GM23338 (cell line): Measurements from ENCODE around the gene USP48. TPM values are rescaled to one million over a fixed set of nuclear protein-coding genes. Genes with fewer than 3 reads are reported as not detected.

Experiments used
- ATAC-seq: fragments of 200-7000 bp; cut with Tn5 transposase; 3 replicates; pipeline ENCODE4 v1.9.1; 2020
- DNase-seq: peaks from one replicate; pipeline ENCODE4 v3.0.0-alpha.2; 2015; ENCODE audit warnings: low spot score
- H2AFZ ChIP-seq: fragments of 200-600 bp; sonication (generic); 2 replicates; pipeline ENCODE4 v1.8.0; 2016; ENCODE audit warnings: antibody characterized with exemption, mild to moderate bottlenecking, moderate library complexity
- H3F3A ChIP-seq: fragments of 200-600 bp; sonication (generic); replicated peaks from 2 replicates; pipeline ENCODE4 v1.8.0; 2017; ENCODE audit warnings: antibody characterized with exemption, mixed run types, low read depth
- H3K27ac ChIP-seq: fragments of 200-600 bp; sonication (generic); 2 replicates; pipeline ENCODE4 v1.6.1; 2016; ENCODE audit warnings: low read depth
- H3K27me3 ChIP-seq: fragments of 200-600 bp; sonication (generic); 2 replicates; pipeline ENCODE4 v1.8.0; 2016; ENCODE audit warnings: mild to moderate bottlenecking, mixed run types, moderate library complexity; ENCODE audit not compliant: insufficient read depth
- H3K36me3 ChIP-seq: fragments of 200-600 bp; sonication (generic); 2 replicates; pipeline ENCODE4 v1.8.0; 2016; ENCODE audit warnings: mild to moderate bottlenecking; ENCODE audit not compliant: insufficient read depth
- H3K4me1 ChIP-seq: fragments of 200-600 bp; sonication (generic); 2 replicates; pipeline ENCODE4 v1.8.0; 2016; ENCODE audit warnings: mild to moderate bottlenecking, moderate library complexity; ENCODE audit not compliant: insufficient read depth
- H3K4me2 ChIP-seq: fragments of 200-600 bp; sonication (generic); 2 replicates; pipeline ENCODE4 v1.7.1; 2017; ENCODE audit warnings: mixed run types
- H3K4me3 ChIP-seq: fragments of 200-600 bp; sonication (generic); 2 replicates; pipeline ENCODE4 v1.6.1; 2016; ENCODE audit warnings: mixed run types
- H3K79me2 ChIP-seq: fragments of 200-600 bp; sonication (generic); replicated peaks from 2 replicates; pipeline ENCODE4 v1.8.0; 2017; ENCODE audit warnings: mild to moderate bottlenecking; ENCODE audit not compliant: insufficient read depth
- H3K9me2 ChIP-seq: fragments of 200-600 bp; sonication (generic); 2 replicates; pipeline ENCODE4 v1.8.0; 2017; ENCODE audit not compliant: insufficient read depth
- H4K20me1 ChIP-seq: fragments of 200-600 bp; sonication (generic); replicated peaks from 2 replicates; pipeline ENCODE4 v1.8.0; 2017; ENCODE audit warnings: mild to moderate bottlenecking; ENCODE audit not compliant: insufficient read depth
- H3K27ac Mint-ChIP-seq: 2 replicates; pipeline ENCODE4 v1.8.0; 2020; ENCODE audit warnings: inconsistent platforms, mild to moderate bottlenecking, moderate library complexity, mixed read lengths
- H3K27me3 Mint-ChIP-seq: 3 replicates; pipeline ENCODE4 v1.8.0; 2022; ENCODE audit warnings: low read depth, mild to moderate bottlenecking, moderate library complexity, mixed read lengths, inconsistent platforms; ENCODE audit not compliant: insufficient read depth, poor library complexity
- H3K36me3 Mint-ChIP-seq: 3 replicates; pipeline ENCODE4 v1.8.0; 2021; ENCODE audit warnings: low read depth, mild to moderate bottlenecking, inconsistent platforms, moderate library complexity, mixed read lengths
- H3K4me1 Mint-ChIP-seq: 3 replicates; pipeline ENCODE4 v1.8.0; 2020; ENCODE audit warnings: mild to moderate bottlenecking, inconsistent platforms, mixed read lengths
- H3K4me3 Mint-ChIP-seq: 3 replicates; pipeline ENCODE4 v1.8.0; 2021; ENCODE audit warnings: moderate library complexity, mild to moderate bottlenecking, inconsistent platforms, mixed read lengths
- H3K9me3 Mint-ChIP-seq: 3 replicates; pipeline ENCODE4 v1.8.0; 2020; ENCODE audit warnings: moderate library complexity, mild to moderate bottlenecking, inconsistent platforms, mixed read lengths
- CREB1 ChIP-seq: fragments of 250-450 bp; sonication (Bioruptor Pico); IDR thresholded peaks from 2 replicates; pipeline ENCODE4 v1.5.0; 2020; ENCODE audit warnings: low read depth, mild to moderate bottlenecking, moderate library complexity
- CTCF ChIP-seq, 2 experiments: fragments of 200-600 bp in 1 of 2; sonication (generic) in 1 of 2; conservative IDR thresholded peaks; 2 replicates each; pipeline versions ENCODE4 v1.5.1 to v1.6.1; 2016 to 2017; ENCODE audit warnings: antibody characterized with exemption in 2 of 2, low read depth in 2 of 2, mild to moderate bottlenecking in 2 of 2, moderate library complexity in 1 of 2
- EZH2 ChIP-seq: fragments of 200-600 bp; sonication (generic); IDR thresholded peaks from one replicate; pipeline ENCODE4 v1.8.0; 2017; ENCODE audit warnings: antibody characterized with exemption, mild to moderate bottlenecking, low read depth; ENCODE audit not compliant: unreplicated experiment
- JUNB ChIP-seq: IDR thresholded peaks from one replicate; pipeline ENCODE4 v1.6.1; 2016; ENCODE audit warnings: antibody characterized with exemption; ENCODE audit not compliant: unreplicated experiment
- NANOG ChIP-seq: IDR thresholded peaks from 2 replicates; pipeline ENCODE4 v1.6.1; 2016; ENCODE audit warnings: antibody characterized with exemption, borderline replicate concordance
- POLR2AphosphoS5 ChIP-seq: IDR thresholded peaks from 2 replicates; pipeline ENCODE4 v1.6.1; 2016; ENCODE audit warnings: antibody characterized with exemption, low read depth
- REST ChIP-seq: IDR thresholded peaks from one replicate; pipeline ENCODE4 v1.6.1; 2018; ENCODE audit warnings: antibody characterized with exemption; ENCODE audit not compliant: unreplicated experiment
- STAT1 ChIP-seq: IDR thresholded peaks from one replicate; pipeline ENCODE4 v1.6.1; 2016; ENCODE audit warnings: antibody characterized with exemption; ENCODE audit not compliant: unreplicated experiment
- ZNF114 ChIP-seq: fragments of 250-450 bp; sonication (Bioruptor Pico); IDR thresholded peaks from 2 replicates; pipeline ENCODE4 v1.5.0; 2020; ENCODE audit warnings: mild to moderate bottlenecking, moderate library complexity
- polyA plus RNA-seq: library from polyadenylated mRNA; unstranded; fragments of >200 nt; fragmentation: Nextera tagmentation; extraction: Ambion mirVana; gene quantifications from 2 replicates; pipeline ENCODE4 v1.2.1, GENCODE V29; 2016
- total RNA-seq: library from RNA; depleted of rRNA; stranded (reverse); fragments of >200 nt; shearing (Covaris generic); gene quantifications from 2 replicates; pipeline ENCODE4 v1.2.3, GENCODE V29; 2014
- TF ChIP-seq, protein P1 (sequence below): fragments of 250-450 bp; sonication (Bioruptor Pico); IDR thresholded peaks from 2 replicates; pipeline ENCODE4 v1.5.0; 2020; ENCODE audit warnings: mild to moderate bottlenecking, moderate library complexity
- TF ChIP-seq, protein P2 (sequence below): IDR thresholded peaks from 2 replicates; pipeline ENCODE4 v1.6.1; 2016; ENCODE audit warnings: antibody characterized with exemption

The USP48 gene
- total and polyA plus RNA-seq, 2 experiments from 2014 or later = 85.9 to 151 TPM

- TF ChIP-seq, protein P1, sequence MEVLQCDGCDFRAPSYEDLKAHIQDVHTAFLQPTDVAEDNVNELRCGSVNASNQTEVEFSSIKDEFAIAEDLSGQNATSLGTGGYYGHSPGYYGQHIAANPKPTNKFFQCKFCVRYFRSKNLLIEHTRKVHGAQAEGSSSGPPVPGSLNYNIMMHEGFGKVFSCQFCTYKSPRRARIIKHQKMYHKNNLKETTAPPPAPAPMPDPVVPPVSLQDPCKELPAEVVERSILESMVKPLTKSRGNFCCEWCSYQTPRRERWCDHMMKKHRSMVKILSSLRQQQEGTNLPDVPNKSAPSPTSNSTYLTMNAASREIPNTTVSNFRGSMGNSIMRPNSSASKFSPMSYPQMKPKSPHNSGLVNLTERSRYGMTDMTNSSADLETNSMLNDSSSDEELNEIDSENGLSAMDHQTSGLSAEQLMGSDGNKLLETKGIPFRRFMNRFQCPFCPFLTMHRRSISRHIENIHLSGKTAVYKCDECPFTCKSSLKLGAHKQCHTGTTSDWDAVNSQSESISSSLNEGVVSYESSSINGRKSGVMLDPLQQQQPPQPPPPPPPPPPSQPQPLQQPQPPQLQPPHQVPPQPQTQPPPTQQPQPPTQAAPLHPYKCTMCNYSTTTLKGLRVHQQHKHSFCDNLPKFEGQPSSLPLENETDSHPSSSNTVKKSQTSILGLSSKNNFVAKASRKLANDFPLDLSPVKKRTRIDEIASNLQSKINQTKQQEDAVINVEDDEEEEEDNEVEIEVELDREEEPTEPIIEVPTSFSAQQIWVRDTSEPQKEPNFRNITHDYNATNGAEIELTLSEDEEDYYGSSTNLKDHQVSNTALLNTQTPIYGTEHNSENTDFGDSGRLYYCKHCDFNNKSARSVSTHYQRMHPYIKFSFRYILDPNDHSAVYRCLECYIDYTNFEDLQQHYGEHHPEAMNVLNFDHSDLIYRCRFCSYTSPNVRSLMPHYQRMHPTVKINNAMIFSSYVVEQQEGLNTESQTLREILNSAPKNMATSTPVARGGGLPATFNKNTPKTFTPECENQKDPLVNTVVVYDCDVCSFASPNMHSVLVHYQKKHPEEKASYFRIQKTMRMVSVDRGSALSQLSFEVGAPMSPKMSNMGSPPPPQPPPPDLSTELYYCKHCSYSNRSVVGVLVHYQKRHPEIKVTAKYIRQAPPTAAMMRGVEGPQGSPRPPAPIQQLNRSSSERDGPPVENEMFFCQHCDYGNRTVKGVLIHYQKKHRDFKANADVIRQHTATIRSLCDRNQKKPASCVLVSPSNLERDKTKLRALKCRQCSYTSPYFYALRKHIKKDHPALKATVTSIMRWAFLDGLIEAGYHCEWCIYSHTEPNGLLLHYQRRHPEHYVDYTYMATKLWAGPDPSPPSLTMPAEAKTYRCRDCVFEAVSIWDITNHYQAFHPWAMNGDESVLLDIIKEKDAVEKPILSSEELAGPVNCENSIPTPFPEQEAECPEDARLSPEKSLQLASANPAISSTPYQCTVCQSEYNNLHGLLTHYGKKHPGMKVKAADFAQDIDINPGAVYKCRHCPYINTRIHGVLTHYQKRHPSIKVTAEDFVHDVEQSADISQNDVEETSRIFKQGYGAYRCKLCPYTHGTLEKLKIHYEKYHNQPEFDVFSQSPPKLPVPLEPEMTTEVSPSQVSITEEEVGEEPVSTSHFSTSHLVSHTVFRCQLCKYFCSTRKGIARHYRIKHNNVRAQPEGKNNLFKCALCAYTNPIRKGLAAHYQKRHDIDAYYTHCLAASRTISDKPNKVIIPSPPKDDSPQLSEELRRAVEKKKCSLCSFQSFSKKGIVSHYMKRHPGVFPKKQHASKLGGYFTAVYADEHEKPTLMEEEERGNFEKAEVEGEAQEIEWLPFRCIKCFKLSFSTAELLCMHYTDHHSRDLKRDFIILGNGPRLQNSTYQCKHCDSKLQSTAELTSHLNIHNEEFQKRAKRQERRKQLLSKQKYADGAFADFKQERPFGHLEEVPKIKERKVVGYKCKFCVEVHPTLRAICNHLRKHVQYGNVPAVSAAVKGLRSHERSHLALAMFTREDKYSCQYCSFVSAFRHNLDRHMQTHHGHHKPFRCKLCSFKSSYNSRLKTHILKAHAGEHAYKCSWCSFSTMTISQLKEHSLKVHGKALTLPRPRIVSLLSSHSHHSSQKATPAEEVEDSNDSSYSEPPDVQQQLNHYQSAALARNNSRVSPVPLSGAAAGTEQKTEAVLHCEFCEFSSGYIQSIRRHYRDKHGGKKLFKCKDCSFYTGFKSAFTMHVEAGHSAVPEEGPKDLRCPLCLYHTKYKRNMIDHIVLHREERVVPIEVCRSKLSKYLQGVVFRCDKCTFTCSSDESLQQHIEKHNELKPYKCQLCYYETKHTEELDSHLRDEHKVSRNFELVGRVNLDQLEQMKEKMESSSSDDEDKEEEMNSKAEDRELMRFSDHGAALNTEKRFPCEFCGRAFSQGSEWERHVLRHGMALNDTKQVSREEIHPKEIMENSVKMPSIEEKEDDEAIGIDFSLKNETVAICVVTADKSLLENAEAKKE (CRISPR knock-in tag) = no peak
- no peak for TF ChIP-seq NANOG
Observed at GRCh38 chr1:21732664-21733063, 50.3 kb downstream of the USP48 start (continued).

DNA sequence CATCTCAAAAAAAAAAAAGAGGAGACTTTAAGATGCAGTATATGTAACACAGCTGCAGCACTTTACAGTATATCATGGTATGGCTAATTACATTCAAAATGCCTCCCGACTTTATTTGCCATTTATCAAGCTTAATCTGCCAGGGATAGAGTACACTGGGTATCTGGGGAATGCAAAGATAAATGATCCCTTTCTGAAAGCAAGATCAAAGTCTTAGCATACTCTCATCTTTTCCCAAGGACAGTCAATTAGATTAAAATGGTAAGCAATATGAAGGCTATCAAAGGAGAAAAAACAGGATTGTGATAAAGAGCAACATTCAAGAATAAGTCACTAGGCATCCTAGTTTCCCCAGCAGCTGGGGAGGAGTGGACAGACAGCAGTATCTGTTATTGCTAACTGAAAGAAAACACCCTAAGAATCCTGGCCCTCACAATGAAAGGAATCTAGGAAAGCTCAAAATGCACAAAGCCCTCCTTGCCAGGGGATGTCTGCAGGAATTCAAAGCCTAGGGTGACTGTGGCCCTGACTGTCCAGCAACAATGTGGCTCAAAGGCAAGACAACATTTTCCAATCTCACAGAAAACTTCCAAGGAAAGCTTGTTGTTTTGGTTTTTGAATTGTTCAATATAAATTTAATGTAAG lies 57.1 kb downstream of the USP48 start:
- Histone ChIP-seq H3K27me3 (no peaks in the 10 kb centered on the region), H3K9me2 (no peaks in the 10 kb centered on the region), H3K4me1 (no peaks in the 10 kb centered on the region), H3K36me3 (peaks cover 14% of the 10 kb centered on the region), H3K27ac (peak overlapping the region; percentile 68), H4K20me1 (no peaks in the 10 kb centered on the region; the same call in none of the 2 replicates), H3K4me2 (no peak overlapping the region), H2AFZ (no peak overlapping the region), H3K79me2 (peaks cover 3% of the 10 kb centered on the region; the same call in 1 of the 2 replicates), H3K4me3 (no peak overlapping the region), H3F3A (no peaks in the 10 kb centered on the region)
- TF ChIP-seq POLR2AphosphoS5 (no peak), EZH2 (no peak), NANOG (no peak), STAT1 (no peak), CTCF (conservative IDR thresholded peaks at IDR 0.05; ENCODE audit: low read depth in 2 of 2) (no peak), JUNB (no peak), CREB1 (CRISPR knock-in tag) (no peak), ZNF114 (CRISPR knock-in tag) (no peak), REST (no peak)
- TF ChIP-seq, protein P2, sequence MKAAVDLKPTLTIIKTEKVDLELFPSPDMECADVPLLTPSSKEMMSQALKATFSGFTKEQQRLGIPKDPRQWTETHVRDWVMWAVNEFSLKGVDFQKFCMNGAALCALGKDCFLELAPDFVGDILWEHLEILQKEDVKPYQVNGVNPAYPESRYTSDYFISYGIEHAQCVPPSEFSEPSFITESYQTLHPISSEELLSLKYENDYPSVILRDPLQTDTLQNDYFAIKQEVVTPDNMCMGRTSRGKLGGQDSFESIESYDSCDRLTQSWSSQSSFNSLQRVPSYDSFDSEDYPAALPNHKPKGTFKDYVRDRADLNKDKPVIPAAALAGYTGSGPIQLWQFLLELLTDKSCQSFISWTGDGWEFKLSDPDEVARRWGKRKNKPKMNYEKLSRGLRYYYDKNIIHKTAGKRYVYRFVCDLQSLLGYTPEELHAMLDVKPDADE = no peak
- Mint-ChIP-seq H3K36me3 (peaks cover 53% of the 10 kb centered on the region), H3K4me1 (no peaks in the 10 kb centered on the region), H3K4me3 (no peak overlapping the region), H3K27me3 (peaks cover 8% of the 10 kb centered on the region), H3K27ac (no peak overlapping the region), H3K9me3 (no peaks in the 10 kb centered on the region)
- peak; percentile 16 for DNase-seq
- ATAC-seq = 0 out of 3 replicates have a peak, but pooled peaks have one; percentile 38
